Measurements from ENCODE around the gene OSGIN1. TPM values are rescaled to one million over a fixed set of nuclear protein-coding genes. Genes with fewer than 3 reads are reported as not detected.

The OSGIN1 gene
- total and polyA plus RNA-seq, 12 donors, result 3.2 to 14.5 (median 5.5) TPM

DNA sequence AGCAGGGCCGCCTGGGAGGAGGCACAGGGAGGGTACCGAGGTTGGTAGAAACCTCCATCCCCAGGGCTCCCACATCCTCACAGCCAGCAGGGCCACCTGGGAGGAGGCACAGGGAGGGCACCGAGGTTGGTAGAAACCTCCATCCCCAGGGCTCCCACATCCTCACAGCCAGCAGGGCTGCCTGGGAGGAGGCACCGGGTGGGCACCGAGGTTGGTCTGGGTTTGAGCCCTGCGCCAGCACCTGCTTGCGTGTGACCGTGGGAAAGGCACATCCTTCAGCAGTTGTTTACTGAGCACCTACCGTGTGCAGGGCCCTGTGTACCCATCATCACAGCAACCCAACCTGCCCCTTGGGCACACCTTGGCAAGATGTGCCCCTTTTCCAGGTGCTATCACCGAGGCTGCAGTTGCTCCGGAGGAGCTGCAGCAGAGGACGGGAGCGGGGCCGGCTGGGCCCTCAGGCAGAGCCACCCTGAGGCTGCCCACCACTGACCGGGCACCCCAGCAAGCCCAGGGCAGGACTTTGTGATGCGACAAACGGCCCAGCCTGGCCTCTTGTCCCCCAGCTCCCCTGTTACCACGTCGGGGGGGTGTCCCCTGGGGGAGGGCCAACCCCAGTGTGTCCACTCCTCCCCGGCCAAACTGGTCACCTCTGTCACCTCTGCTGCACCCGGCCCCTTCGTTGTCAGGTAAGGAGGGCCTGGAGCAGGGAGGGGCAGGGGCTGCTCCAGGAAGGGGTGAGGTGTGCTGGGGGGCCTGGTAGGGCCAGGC, 22.1 kb upstream of the OSGIN1 start:
- peak in 1 of 8 donors; percentile 7 for ATAC-seq
- Histone ChIP-seq H3K27me3 (no peaks in the 10 kb centered on the region), H3K4me3 (no peak overlapping the region), H3K4me1 (peaks cover 0 to 30% (median 16%) of the 10 kb centered on the region in 9 donors), H3K9me3 (no peaks in the 10 kb centered on the region), H3K27ac (peak overlapping the region in 1 of 10 donors; percentile 1), H3K36me3 (peaks cover 0 to 8% (median 0%) of the 10 kb centered on the region in 9 donors)
- intact Hi-C loops (cut with DNase I), result no loop called here
- WGBS, 2 donors, result 86% methylated on average over 22 of the region's 22 CpGs
- TF ChIP-seq, protein P1, sequence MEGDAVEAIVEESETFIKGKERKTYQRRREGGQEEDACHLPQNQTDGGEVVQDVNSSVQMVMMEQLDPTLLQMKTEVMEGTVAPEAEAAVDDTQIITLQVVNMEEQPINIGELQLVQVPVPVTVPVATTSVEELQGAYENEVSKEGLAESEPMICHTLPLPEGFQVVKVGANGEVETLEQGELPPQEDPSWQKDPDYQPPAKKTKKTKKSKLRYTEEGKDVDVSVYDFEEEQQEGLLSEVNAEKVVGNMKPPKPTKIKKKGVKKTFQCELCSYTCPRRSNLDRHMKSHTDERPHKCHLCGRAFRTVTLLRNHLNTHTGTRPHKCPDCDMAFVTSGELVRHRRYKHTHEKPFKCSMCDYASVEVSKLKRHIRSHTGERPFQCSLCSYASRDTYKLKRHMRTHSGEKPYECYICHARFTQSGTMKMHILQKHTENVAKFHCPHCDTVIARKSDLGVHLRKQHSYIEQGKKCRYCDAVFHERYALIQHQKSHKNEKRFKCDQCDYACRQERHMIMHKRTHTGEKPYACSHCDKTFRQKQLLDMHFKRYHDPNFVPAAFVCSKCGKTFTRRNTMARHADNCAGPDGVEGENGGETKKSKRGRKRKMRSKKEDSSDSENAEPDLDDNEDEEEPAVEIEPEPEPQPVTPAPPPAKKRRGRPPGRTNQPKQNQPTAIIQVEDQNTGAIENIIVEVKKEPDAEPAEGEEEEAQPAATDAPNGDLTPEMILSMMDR (IDR thresholded peaks at IDR 0.05), result no peak
- DNase-seq, result no peak

GRCh38 chr16:83931556-83931955, 21.5 kb upstream of the OSGIN1 start:
- Histone ChIP-seq H3K27ac (no peak overlapping the region), H3K27me3 (no peaks in the 10 kb centered on the region), H3K4me1 (peaks cover 0 to 24% (median 14%) of the 10 kb centered on the region in 9 donors), H3K9me3 (no peaks in the 10 kb centered on the region), H3K4me3 (no peak overlapping the region), H3K36me3 (peaks cover 0 to 8% (median 0%) of the 10 kb centered on the region in 9 donors)
- DNase-seq (no peak), ATAC-seq (peak in 1 of 8 donors; percentile 5)
- TF ChIP-seq, protein P1 (IDR thresholded peaks at IDR 0.05), result no peak
- intact Hi-C loops (cut with DNase I), result no loop called here
- 88 to 92% methylated on average over 17 of the region's 17 CpGs for WGBS, 2 donors

DNA sequence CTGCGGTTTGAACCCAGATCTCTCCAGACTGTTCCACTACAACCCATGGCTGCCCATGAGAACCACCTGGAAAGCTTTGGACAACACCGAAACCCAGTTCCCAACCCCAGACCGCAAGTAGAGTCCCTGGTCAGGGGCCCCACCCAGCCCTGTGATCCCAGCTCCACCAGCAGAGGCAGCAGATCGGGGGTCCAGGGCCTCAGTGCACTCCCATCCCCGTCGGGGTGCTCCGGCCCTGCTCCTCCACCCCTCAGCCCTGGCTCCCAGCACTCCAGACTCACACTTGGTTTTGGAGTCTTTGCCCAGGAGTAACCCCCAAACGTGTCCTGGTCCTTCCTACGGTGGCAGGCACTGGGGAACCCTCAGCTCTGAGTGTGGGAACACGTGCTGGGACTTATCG, 20.7 kb upstream of the OSGIN1 start:
- Histone ChIP-seq H3K4me3 (no peak overlapping the region), H3K27me3 (no peaks in the 10 kb centered on the region), H3K9me3 (no peaks in the 10 kb centered on the region), H3K27ac (no peak overlapping the region), H3K4me1 (peaks cover 0 to 16% (median 9%) of the 10 kb centered on the region in 9 donors), H3K36me3 (peaks cover 0 to 8% (median 0%) of the 10 kb centered on the region in 9 donors)
- ATAC-seq, result no peak
- no peak for DNase-seq
- WGBS, 2 donors, result 95 to 96% methylated on average over 11 of the region's 11 CpGs
- intact Hi-C loops (cut with DNase I), result no loop called here
- TF ChIP-seq, protein P1 (IDR thresholded peaks at IDR 0.05), result no peak

DNA sequence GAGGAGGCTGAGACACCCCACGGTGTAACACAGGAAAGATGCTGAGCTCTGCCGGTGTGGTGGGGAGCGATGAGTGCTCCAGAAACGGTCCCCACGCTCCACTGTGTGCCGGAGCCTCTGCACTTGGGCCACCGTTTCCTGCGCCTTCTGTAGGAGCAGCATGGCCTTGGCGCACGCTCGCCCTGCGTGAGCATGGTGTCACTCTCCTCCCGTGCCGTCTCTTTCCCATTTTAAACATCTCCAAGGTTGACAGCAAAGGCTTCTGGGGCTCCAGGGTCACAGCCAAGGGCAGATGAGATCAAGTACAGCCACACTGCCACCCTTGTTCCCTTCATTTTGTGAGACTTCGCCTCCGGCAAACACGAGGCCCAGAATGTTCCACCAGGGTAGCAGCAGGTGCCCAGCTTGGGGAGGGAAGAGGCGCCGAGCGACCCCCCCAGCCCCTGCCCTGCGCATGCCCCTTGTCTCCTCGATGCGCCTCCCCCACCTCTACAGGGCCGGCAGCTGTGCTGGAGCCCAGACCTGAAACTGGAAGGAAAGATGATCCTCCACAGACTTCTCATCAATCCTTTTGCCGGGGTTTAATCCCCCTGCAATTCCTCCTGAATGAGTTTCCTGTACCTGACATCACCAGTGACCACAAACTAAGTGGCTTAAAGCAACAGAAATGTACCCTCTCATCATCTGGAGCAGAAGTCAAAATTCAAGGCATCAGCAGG, 19.9 kb upstream of the OSGIN1 start:
- intact Hi-C loops (cut with DNase I), result no loop called here
- Histone ChIP-seq H3K27me3 (no peaks in the 10 kb centered on the region), H3K4me3 (no peak overlapping the region), H3K4me1 (peaks cover 0 to 16% (median 9%) of the 10 kb centered on the region in 9 donors), H3K27ac (no peak overlapping the region), H3K36me3 (peaks cover 0 to 8% (median 0%) of the 10 kb centered on the region in 9 donors), H3K9me3 (no peaks in the 10 kb centered on the region)
- no peak for DNase-seq
- no peak for ATAC-seq
- WGBS, 2 donors, result 83 to 90% methylated on average over 25 of the region's 25 CpGs
- TF ChIP-seq, protein P1 (IDR thresholded peaks at IDR 0.05), result no peak

All from heart right ventricle (tissue), 16 donors.